CD4-positive, CD25-positive, alpha-beta regulatory T cell (primary cell): ENCODE data around the gene ARHGAP27. TPM values are rescaled to one million over a fixed set of nuclear protein-coding genes. Genes with fewer than 3 reads are reported as not detected.

Experiments
- ATAC-seq, 2 donors: fragments of 150-1000 bp; cut with Tn5 transposase; one replicate each; pipeline ENCODE4 v1.10.0; 2021; ENCODE audit warnings: low read depth in 2 of 2, moderate number of reproducible peaks in 2 of 2, moderate library complexity in 1 of 2
- DNase-seq, 3 donors: peaks; one replicate each; pipeline versions ENCODE4 v3.0.0 to v3.0.0-alpha.2; 2012 to 2022; ENCODE audit warnings: mixed read lengths in 1 of 3
- H3K27ac ChIP-seq: one replicate; pipeline ENCODE4 v1.7.0; 2013; ENCODE audit warnings: mild to moderate bottlenecking, low read length; ENCODE audit not compliant: insufficient read depth, poor library complexity, severe bottlenecking
- H3K27me3 ChIP-seq: one replicate; pipeline ENCODE4 v1.7.0; 2013; ENCODE audit warnings: low read length; ENCODE audit not compliant: control insufficient read depth, insufficient read depth
- H3K36me3 ChIP-seq: one replicate; pipeline ENCODE4 v1.7.0; 2013; ENCODE audit warnings: mild to moderate bottlenecking, low read length, moderate library complexity; ENCODE audit not compliant: control insufficient read depth, insufficient read depth
- H3K4me1 ChIP-seq: 2 replicates; pipeline ENCODE4 v1.7.0; 2013; ENCODE audit warnings: mild to moderate bottlenecking, low read length; ENCODE audit not compliant: insufficient read depth, control insufficient read depth, poor library complexity, severe bottlenecking
- H3K4me3 ChIP-seq: one replicate; pipeline ENCODE4 v1.7.0; 2013; ENCODE audit warnings: low read depth, mild to moderate bottlenecking, low read length, moderate library complexity
- H3K9me3 ChIP-seq, 2 experiments: 1 replicate in 1 of 2; 2 replicates in 1 of 2; pipeline ENCODE4 v1.7.0; 2013; ENCODE audit warnings: low read length in 2 of 2, mild to moderate bottlenecking in 1 of 2, moderate library complexity in 1 of 2; ENCODE audit not compliant: control insufficient read depth in 2 of 2
- H3K27ac Mint-ChIP-seq, 3 donors: one replicate each; pipeline ENCODE4 v1.8.0; 2020 to 2022; ENCODE audit warnings: mild to moderate bottlenecking in 3 of 3, mixed read lengths in 3 of 3, moderate library complexity in 2 of 3
- H3K27me3 Mint-ChIP-seq: one replicate; pipeline ENCODE4 v1.8.0; 2022; ENCODE audit warnings: mild to moderate bottlenecking, mixed read lengths
- H3K36me3 Mint-ChIP-seq: one replicate; pipeline ENCODE4 v1.8.0; 2020; ENCODE audit warnings: mixed read lengths
- H3K4me1 Mint-ChIP-seq, 4 donors: one replicate each; pipeline ENCODE4 v1.8.0; 2020 to 2022; ENCODE audit warnings: mixed read lengths in 4 of 4, mild to moderate bottlenecking in 1 of 4
- H3K4me3 Mint-ChIP-seq, 4 donors: one replicate each; pipeline ENCODE4 v1.8.0; 2020 to 2022; ENCODE audit warnings: mild to moderate bottlenecking in 4 of 4, mixed read lengths in 4 of 4, moderate library complexity in 3 of 4
- H3K9me3 Mint-ChIP-seq, 7 donors: one replicate each; pipeline ENCODE4 v1.8.0; 2020 to 2022; ENCODE audit warnings: mixed read lengths in 7 of 7, mild to moderate bottlenecking in 3 of 7, moderate library complexity in 2 of 7
- polyA plus RNA-seq, 4 donors: library from polyadenylated mRNA; unstranded; fragments of 300-500 nt; fragmentation: Illumina TruSeq; gene quantifications; one replicate each; pipeline ENCODE4 v1.2.3, GENCODE V29; 2021
- total RNA-seq: library from RNA; stranded (reverse); gene quantifications from one replicate; pipeline ENCODE4 v1.2.3, GENCODE V29; 2022

Gene ARHGAP27
- total and polyA plus RNA-seq, 5 donors from 2014 or later, result 23.9 to 78.5 (median 26.0) TPM

GRCh38 chr17:45374501-45374900 lies 58.2 kb downstream of the ARHGAP27 start:
- Histone ChIP-seq H3K4me3 (no peak overlapping the region), H3K4me1 (peaks cover 8% of the 10 kb centered on the region), H3K27ac (no peak overlapping the region), H3K36me3 (no peaks in the 10 kb centered on the region), H3K9me3 (no peaks in the 10 kb centered on the region), H3K27me3 (peaks cover 2% of the 10 kb centered on the region)
- no peak for DNase-seq
- Mint-ChIP-seq H3K4me1 (peaks cover 0 to 9% (median 5%) of the 10 kb centered on the region in 4 donors), H3K9me3 (peaks cover 0 to 1% (median 0%) of the 10 kb centered on the region in 7 donors), H3K27me3 (peaks cover 43% of the 10 kb centered on the region), H3K4me3 (no peak overlapping the region), H3K27ac (no peak overlapping the region), H3K36me3 (no peaks in the 10 kb centered on the region)
- no peak for ATAC-seq

GRCh38 chr17:45372325-45372869 lies 60.3 kb downstream of the ARHGAP27 start:
- ATAC-seq (no peak), DNase-seq (no peak)
- H3K27ac ChIP-seq, result no peak overlapping the region
- Mint-ChIP-seq H3K4me1 (peaks cover 0 to 9% (median 5%) of the 10 kb centered on the region in 4 donors), H3K27me3 (peaks cover 53% of the 10 kb centered on the region), H3K36me3 (no peaks in the 10 kb centered on the region), H3K9me3 (peaks cover 0 to 1% (median 0%) of the 10 kb centered on the region in 7 donors), H3K27ac (no peak overlapping the region), H3K4me3 (peak overlapping the region in 2 of 4 donors; percentile 11 to 24)
- H3K27me3 ChIP-seq, result no peaks in the 10 kb centered on the region
- no peaks in the 10 kb centered on the region for H3K9me3 ChIP-seq
- no peak overlapping the region for H3K4me3 ChIP-seq
- no peaks in the 10 kb centered on the region for H3K36me3 ChIP-seq
- peaks cover 8% of the 10 kb centered on the region for H3K4me1 ChIP-seq

DNA sequence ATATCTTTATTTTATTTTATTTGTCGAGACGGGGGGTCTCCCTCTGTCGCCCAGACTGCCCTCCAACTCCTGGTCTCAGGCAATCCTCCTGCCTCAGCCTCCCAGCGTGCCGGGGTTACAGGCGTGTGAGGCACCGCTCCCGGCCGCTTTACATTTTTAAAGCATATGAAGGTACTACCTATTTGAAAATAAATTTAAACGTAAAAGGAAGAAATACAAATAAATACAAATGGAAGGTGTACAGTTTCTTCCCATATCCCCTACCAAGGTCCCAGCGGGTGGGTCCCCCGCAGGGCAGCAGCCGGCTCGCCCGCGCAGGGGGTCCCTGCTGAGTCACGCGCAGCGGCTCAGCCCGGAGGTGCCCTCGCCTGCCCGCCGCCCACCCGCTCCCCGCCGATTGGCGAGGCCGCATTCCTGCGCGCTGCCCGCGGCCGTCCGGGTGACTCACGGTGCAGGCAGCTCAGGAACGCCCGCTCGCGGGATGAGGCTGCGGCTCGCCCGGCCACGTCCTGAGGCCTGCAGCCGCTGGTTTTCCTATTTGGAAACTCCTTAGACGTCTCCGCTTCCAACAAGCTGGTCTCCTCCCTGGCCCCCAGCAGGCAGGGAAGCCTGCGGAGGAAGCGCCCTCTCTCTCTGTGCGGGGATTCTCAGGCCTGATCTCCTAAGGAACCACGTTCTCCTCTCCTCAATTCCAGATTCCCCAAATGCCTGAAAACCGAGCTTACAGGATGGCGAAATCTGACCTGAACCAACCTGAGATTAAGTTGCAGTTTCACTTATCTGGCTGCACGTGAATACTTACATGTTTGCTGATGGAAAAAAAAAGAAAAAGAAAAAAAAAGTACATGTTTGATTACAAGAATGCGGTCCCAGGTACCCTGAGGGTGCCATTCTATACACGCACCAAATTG lies 61.0 kb downstream of the ARHGAP27 start:
- peaks cover 0 to 9% (median 5%) of the 10 kb centered on the region in 4 donors for H3K4me1 Mint-ChIP-seq
- DNase-seq (no peak), ATAC-seq (no peak)
- no peak overlapping the region for H3K27ac Mint-ChIP-seq
- peaks cover 51% of the 10 kb centered on the region for H3K27me3 Mint-ChIP-seq
- H3K4me3 Mint-ChIP-seq, result peak overlapping the region in 2 of 4 donors; percentile 14 to 39
- Histone ChIP-seq H3K27me3 (no peaks in the 10 kb centered on the region), H3K36me3 (no peaks in the 10 kb centered on the region), H3K27ac (no peak overlapping the region), H3K4me3 (no peak overlapping the region), H3K9me3 (no peaks in the 10 kb centered on the region), H3K4me1 (peaks cover 8% of the 10 kb centered on the region)
- peaks cover 0 to 1% (median 0%) of the 10 kb centered on the region in 7 donors for H3K9me3 Mint-ChIP-seq
- H3K36me3 Mint-ChIP-seq, result no peaks in the 10 kb centered on the region

DNA sequence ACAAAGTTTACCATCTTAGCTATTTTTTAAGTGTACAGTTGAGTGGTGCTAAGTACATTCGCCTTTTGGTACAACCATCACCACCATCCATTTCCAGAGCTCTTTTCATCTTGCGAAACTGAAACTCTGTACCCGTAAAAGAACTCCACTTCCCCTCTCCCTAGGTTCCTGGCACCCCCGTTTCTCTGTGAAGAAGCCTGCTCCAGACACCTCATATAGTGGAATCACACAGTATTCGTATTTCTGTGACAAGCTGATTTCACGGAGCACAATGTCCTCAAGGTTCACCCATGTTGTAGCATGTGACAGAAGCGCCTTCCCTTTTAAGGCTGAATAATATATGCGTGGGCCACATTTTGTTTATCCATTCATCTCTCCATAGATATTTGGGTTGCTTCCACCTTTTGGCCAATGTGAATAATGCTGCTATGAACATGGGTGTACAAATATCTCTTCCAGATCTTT lies 61.7 kb downstream of the ARHGAP27 start:
- H3K4me1 Mint-ChIP-seq, result peaks cover 0 to 9% (median 5%) of the 10 kb centered on the region in 4 donors
- Histone ChIP-seq H3K9me3 (no peaks in the 10 kb centered on the region), H3K27me3 (no peaks in the 10 kb centered on the region), H3K4me1 (peaks cover 8% of the 10 kb centered on the region), H3K27ac (no peak overlapping the region), H3K36me3 (no peaks in the 10 kb centered on the region), H3K4me3 (no peak overlapping the region)
- peak overlapping the region in 1 of 4 donors; percentile 19 for H3K4me3 Mint-ChIP-seq
- DNase-seq (no peak), ATAC-seq (no peak)
- peaks cover 55% of the 10 kb centered on the region for H3K27me3 Mint-ChIP-seq
- peaks cover 0 to 1% (median 0%) of the 10 kb centered on the region in 7 donors for H3K9me3 Mint-ChIP-seq
- no peaks in the 10 kb centered on the region for H3K36me3 Mint-ChIP-seq
- H3K27ac Mint-ChIP-seq, result no peak overlapping the region

DNA sequence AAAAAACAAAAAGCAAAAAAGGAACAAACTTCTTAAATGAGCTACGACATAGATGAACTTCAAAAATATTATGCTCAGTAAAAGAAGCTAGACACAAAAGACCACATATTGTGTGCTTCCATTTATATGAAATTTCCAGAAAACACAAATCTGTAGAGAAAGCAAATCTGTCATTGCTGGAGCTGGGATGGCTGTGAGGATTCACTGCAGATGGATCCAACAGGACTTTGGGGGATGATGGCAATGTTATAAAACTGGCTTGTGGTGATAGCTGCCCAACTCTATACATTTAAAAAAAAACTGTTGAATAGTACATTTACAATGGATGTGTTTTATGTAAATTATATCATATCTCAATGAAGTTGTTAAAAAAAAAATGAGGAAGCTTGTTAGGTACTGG lies 63.2 kb downstream of the ARHGAP27 start:
- Histone ChIP-seq H3K27ac (no peak overlapping the region), H3K4me3 (no peak overlapping the region), H3K27me3 (no peaks in the 10 kb centered on the region), H3K36me3 (no peaks in the 10 kb centered on the region), H3K4me1 (peaks cover 8% of the 10 kb centered on the region), H3K9me3 (no peaks in the 10 kb centered on the region)
- H3K9me3 Mint-ChIP-seq, result no peaks in the 10 kb centered on the region
- no peak overlapping the region for H3K4me3 Mint-ChIP-seq
- H3K27ac Mint-ChIP-seq, result no peak overlapping the region
- H3K36me3 Mint-ChIP-seq, result no peaks in the 10 kb centered on the region
- DNase-seq (no peak), ATAC-seq (no peak)
- H3K27me3 Mint-ChIP-seq, result peaks cover 55% of the 10 kb centered on the region
- H3K4me1 Mint-ChIP-seq, result peaks cover 0 to 9% (median 5%) of the 10 kb centered on the region in 4 donors

DNA sequence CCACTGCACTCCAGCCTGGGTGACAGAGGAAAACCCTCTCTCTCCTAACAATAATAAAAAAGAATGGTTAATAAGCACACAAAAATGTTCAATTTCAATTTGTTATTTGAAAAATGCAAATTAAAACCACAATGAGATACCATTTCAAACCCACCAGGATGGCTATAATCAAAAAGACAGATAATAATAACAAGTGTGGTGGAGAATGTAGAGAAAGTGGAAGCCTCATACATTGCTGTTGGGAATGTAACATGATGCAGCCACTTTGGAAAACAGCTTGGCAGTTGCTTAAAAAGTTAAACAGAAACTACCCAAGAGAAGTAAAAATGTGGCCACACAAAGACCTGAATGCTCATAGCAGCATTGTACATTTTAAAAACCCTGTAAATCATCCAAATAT lies 64.0 kb downstream of the ARHGAP27 start:
- H3K4me3 ChIP-seq, result no peak overlapping the region
- H3K4me1 ChIP-seq, result peaks cover 8% of the 10 kb centered on the region
- H3K27ac ChIP-seq, result no peak overlapping the region
- H3K36me3 ChIP-seq, result no peaks in the 10 kb centered on the region
- no peak overlapping the region for H3K4me3 Mint-ChIP-seq
- H3K27ac Mint-ChIP-seq, result no peak overlapping the region
- peaks cover under 1% of the 10 kb centered on the region for H3K27me3 ChIP-seq
- no peaks in the 10 kb centered on the region for H3K9me3 ChIP-seq
- no peaks in the 10 kb centered on the region for H3K36me3 Mint-ChIP-seq
- peaks cover 0 to 9% (median 5%) of the 10 kb centered on the region in 4 donors for H3K4me1 Mint-ChIP-seq
- peaks cover 56% of the 10 kb centered on the region for H3K27me3 Mint-ChIP-seq
- no peak for DNase-seq
- no peak for ATAC-seq
- no peaks in the 10 kb centered on the region for H3K9me3 Mint-ChIP-seq

DNA sequence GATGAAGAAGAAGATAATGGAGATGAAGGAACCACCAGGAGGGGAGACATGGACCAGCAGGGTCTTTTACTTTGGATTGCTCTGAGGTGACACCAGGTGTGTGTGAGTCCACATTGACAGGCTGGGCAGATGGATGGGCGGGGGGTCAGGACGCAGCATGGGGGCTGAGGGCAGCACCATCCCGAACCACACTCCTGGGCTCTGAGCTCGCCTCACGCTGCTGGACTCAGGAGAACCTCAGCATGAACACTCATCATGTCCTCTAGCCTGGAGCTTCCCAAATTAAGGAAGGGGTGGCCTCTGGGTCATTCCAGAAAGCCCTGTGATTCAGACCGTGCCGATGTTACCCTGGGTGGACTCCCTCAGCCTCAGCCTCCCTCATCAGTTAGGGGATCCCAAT lies 65.5 kb downstream of the ARHGAP27 start:
- Mint-ChIP-seq H3K4me3 (no peak overlapping the region), H3K27ac (no peak overlapping the region), H3K36me3 (no peaks in the 10 kb centered on the region), H3K27me3 (peaks cover 63% of the 10 kb centered on the region), H3K4me1 (peaks cover 0 to 9% (median 5%) of the 10 kb centered on the region in 4 donors), H3K9me3 (no peaks in the 10 kb centered on the region)
- Histone ChIP-seq H3K9me3 (no peaks in the 10 kb centered on the region), H3K27ac (no peak overlapping the region), H3K4me3 (no peak overlapping the region), H3K27me3 (peaks cover 5% of the 10 kb centered on the region), H3K36me3 (no peaks in the 10 kb centered on the region), H3K4me1 (peaks cover 8% of the 10 kb centered on the region)
- DNase-seq (no peak), ATAC-seq (no peak)
